ENCODE data around the gene PPM1D. TPM values are rescaled to one million over a fixed set of nuclear protein-coding genes. Genes with fewer than 3 reads are reported as not detected.

The PPM1D gene
- total and polyA plus RNA-seq, 2 of the 13 experiments (the other 11 are each of a cell fraction or from before 2014, with no cell fraction given), result 8.0 to 26.2 TPM

- TF ChIP-seq ZNF609 (CRISPR knock-in tag; IDR thresholded peaks at IDR 0.05; ENCODE audit: borderline replicate concordance) (no peak), ZNF572 (CRISPR knock-in tag; IDR thresholded peaks at IDR 0.05) (no peak), HNRNPUL1 (IDR thresholded peaks at IDR 0.05; ENCODE audit: low read depth, low read length) (no peak), POLR2AphosphoS5 (IDR thresholded peaks at IDR 0.05; ENCODE audit: low read depth, low read length) (no peak), ATM (IDR thresholded peaks at IDR 0.05; ENCODE audit: borderline replicate concordance) (no peak), HNF4A (CRISPR knock-in tag; IDR thresholded peaks at IDR 0.05) (no peak), ZNF883 (CRISPR knock-in tag; IDR thresholded peaks at IDR 0.05; ENCODE audit: not compliant biosample characterization) (no peak), ZNF160 (CRISPR knock-in tag; IDR thresholded peaks at IDR 0.05) (no peak), ATF6 (CRISPR knock-in tag; conservative IDR thresholded peaks at IDR 0.05) (no peak)
These were observed 20.4 kb upstream of the PPM1D start (continued) for GRCh38 chr17:60579551-60579950.

Data from HepG2 (cell line).